SK-N-DZ (cell line): Measurements from ENCODE around the gene CD46. TPM values are rescaled to one million over a fixed set of nuclear protein-coding genes. Genes with fewer than 3 reads are reported as not detected.
"Not testable (repeated sequence)": the region's sequence is repeated elsewhere in the genome, so short reads cannot be mapped to it uniquely, and the experiment has no call there.

Experiments used
- DNase-seq: peaks from one replicate; pipeline ENCODE4 v3.0.0-alpha.2; 2015; ENCODE audit warnings: low spot score
- polyA plus RNA-seq, 2 experiments: library from polyadenylated mRNA; depleted of rRNA; stranded (reverse); fragments of >200 nt; gene quantifications; 2 replicates each; pipeline ENCODE4 v1.2.3, GENCODE V29; 2014

Gene CD46
- polyA plus RNA-seq (2014; cell fraction: cytosol; rRNA removed) = 60.0 and 70.5 TPM in 2 replicates
- 383 and 470 TPM in 2 replicates for polyA plus RNA-seq (2014; cell fraction: nucleus; rRNA removed)

- DNase-seq = peak; percentile 95
Measured at GRCh38 chr1:207751790-207752455, at the start of gene CD46. Gene CD46 (plus strand): TSS chr1:207752054. CDS start chr1:207752213, 159 bp downstream.

- DNase-seq = no peak
Measured at GRCh38 chr1:207702317-207702716, 49.5 kb upstream of the CD46 start.

GRCh38 chr1:207703712-207704111 is 48.1 kb upstream of the CD46 start:
- DNase-seq = no peak

GRCh38 chr1:207708004-207708403 is 43.9 kb upstream of the CD46 start:
- not testable (repeated sequence) for DNase-seq

- DNase-seq = peak; percentile 16
Measured at GRCh38 chr1:207711285-207711684, 40.6 kb upstream of the CD46 start.

- peak; percentile 81 for DNase-seq
Measured at GRCh38 chr1:207712701-207713100, 39.2 kb upstream of the CD46 start.

- DNase-seq = peak; percentile 15
Measured at GRCh38 chr1:207713529-207713928, 38.3 kb upstream of the CD46 start.

- no peak for DNase-seq
Measured at GRCh38 chr1:207719234-207719633, 32.6 kb upstream of the CD46 start.

GRCh38 chr1:207728200-207728858 is 23.5 kb upstream of the CD46 start:
- DNase-seq = not testable (repeated sequence)

- not testable (repeated sequence) for DNase-seq
Measured at GRCh38 chr1:207737503-207738157, 14.2 kb upstream of the CD46 start.

GRCh38 chr1:207738158-207738659 is 13.6 kb upstream of the CD46 start:
- peak; percentile 42 for DNase-seq

GRCh38 chr1:207740207-207740606 is 11.6 kb upstream of the CD46 start:
- no peak for DNase-seq

GRCh38 chr1:207742850-207743555 is 8.9 kb upstream of the CD46 start:
- no peak for DNase-seq

GRCh38 chr1:207744000-207744534 is 7.8 kb upstream of the CD46 start:
- DNase-seq = no peak

- DNase-seq = no peak
Measured at GRCh38 chr1:207745285-207745684, 6.6 kb upstream of the CD46 start.

GRCh38 chr1:207745839-207746767 is 5.8 kb upstream of the CD46 start:
- DNase-seq = no peak

GRCh38 chr1:207747627-207748492 is 4.0 kb upstream of the CD46 start:
- no peak for DNase-seq

GRCh38 chr1:207748737-207749528 is 2.9 kb upstream of the CD46 start:
- no peak for DNase-seq
